NCI-H510A treated with DMSO at 0.1 percent for 48 hours (cell line): ENCODE measurements around the gene ATRNL1.

Experiments
- DNase-seq: peaks from one replicate; lab custom pipeline; 2025; lab: John Stamatoyannopoulos, UW

Gene ATRNL1

GRCh38 chr10:115909037-115909436, 815.9 kb downstream of the ATRNL1 start:
- no peak for DNase-seq

GRCh38 chr10:115909962-115910731, 817.0 kb downstream of the ATRNL1 start:
- DNase-seq = no peak

GRCh38 chr10:115914475-115914874, 821.3 kb downstream of the ATRNL1 start:
- DNase-seq = no peak

GRCh38 chr10:115915429-115915828, 822.3 kb downstream of the ATRNL1 start:
- no peak for DNase-seq

- DNase-seq = no peak
These were observed 825.6 kb downstream of the ATRNL1 start for GRCh38 chr10:115918812-115919211.

GRCh38 chr10:115921795-115922194, 828.6 kb downstream of the ATRNL1 start:
- DNase-seq = no peak

GRCh38 chr10:115931309-115931708, 838.1 kb downstream of the ATRNL1 start:
- DNase-seq = no peak

- no peak for DNase-seq
These were observed 838.9 kb downstream of the ATRNL1 start for GRCh38 chr10:115932099-115932498.

GRCh38 chr10:115933098-115933497, 839.9 kb downstream of the ATRNL1 start:
- DNase-seq = no peak

GRCh38 chr10:115935731-115936130, 842.6 kb downstream of the ATRNL1 start:
- DNase-seq = no peak

- DNase-seq = no peak
These were observed 844.0 kb downstream of the ATRNL1 start for GRCh38 chr10:115936926-115937767.

GRCh38 chr10:115937768-115938056, 844.5 kb downstream of the ATRNL1 start:
- no peak for DNase-seq

- no peak for DNase-seq
These were observed 846.1 kb downstream of the ATRNL1 start for GRCh38 chr10:115939101-115939854.

- DNase-seq = no peak
These were observed 848.2 kb downstream of the ATRNL1 start for GRCh38 chr10:115941361-115941771.

GRCh38 chr10:115942101-115942500, 848.9 kb downstream of the ATRNL1 start:
- no peak for DNase-seq

GRCh38 chr10:115944538-115944937, 851.4 kb downstream of the ATRNL1 start:
- no peak for DNase-seq

- no peak for DNase-seq
These were observed 852.7 kb downstream of the ATRNL1 start for GRCh38 chr10:115945701-115946445.

- DNase-seq = no peak
These were observed 853.9 kb downstream of the ATRNL1 start for GRCh38 chr10:115947104-115947503.

- no peak for DNase-seq
These were observed 855.3 kb downstream of the ATRNL1 start for GRCh38 chr10:115948465-115948864.

GRCh38 chr10:115949282-115949844, 856.2 kb downstream of the ATRNL1 start:
- DNase-seq = no peak

- no peak for DNase-seq
These were observed 857.2 kb downstream of the ATRNL1 start for GRCh38 chr10:115950320-115950719.

- peak; percentile 32 for DNase-seq
These were observed 858.1 kb downstream of the ATRNL1 start for GRCh38 chr10:115951242-115951641.
